T1000 (cell line): Measurements from ENCODE around the gene HLA-DRB5.
"Not testable (repeated sequence)": the region's sequence is repeated elsewhere in the genome, so short reads cannot be mapped to it uniquely, and the experiment has no call there.

Experiments used
- DNase-seq: peaks from one replicate; lab custom pipeline; 2025; ENCODE audit warnings: mixed read lengths; lab: John Stamatoyannopoulos, UW

The HLA-DRB5 gene

DNA sequence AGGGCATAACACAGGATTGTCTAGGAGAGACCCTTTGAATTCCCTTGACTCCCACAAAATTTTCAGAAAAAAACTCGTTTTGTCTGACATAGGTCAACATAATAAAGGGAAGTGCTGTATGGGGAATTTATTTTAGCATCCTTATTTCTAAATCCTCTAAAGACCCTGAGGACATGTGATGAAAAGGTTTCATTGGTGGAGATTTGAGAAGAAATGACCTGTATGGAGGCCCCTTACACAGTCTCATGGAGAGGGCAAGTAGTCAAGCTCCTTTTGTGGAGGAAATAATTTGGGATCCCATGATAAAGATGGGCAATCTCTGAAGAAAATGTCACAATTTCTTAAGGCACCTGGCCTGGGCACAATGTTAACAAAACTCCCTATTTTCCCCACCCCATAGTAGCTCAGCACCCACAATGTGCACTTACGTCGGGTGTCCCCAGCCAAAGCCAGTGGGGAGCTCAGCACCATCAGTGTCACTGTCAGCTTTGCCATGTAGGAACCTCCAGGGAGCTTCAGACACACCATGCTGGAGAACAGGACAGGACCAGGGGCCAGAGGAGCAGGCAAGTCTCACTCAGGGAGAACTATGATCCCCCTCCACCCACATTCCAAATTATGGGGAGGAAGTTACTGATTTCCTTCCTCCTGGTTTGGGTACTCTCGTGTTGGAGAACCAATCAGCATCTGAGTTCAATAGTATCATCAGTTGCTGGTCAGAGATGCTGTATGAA is at the start of gene HLA-DRB5:
Gene HLA-DRB5, minus strand, starts transcription at position 591 of the 734 bp plus-strand sequence. Its CDS starts 63 bp downstream, at position 528.
- DNase-seq, result no peak

- no peak for DNase-seq
These were observed 48.9 kb upstream of the HLA-DRB5 start for GRCh38 chr6:32578962-32579361.

GRCh38 chr6:32577493-32577892 is 47.4 kb upstream of the HLA-DRB5 start:
- DNase-seq, result not testable (repeated sequence)

GRCh38 chr6:32576250-32576649 is 46.2 kb upstream of the HLA-DRB5 start:
- DNase-seq, result no peak

GRCh38 chr6:32570363-32570905 is 40.3 kb upstream of the HLA-DRB5 start:
- DNase-seq, result no peak

- no peak for DNase-seq
These were observed 38.5 kb upstream of the HLA-DRB5 start for GRCh38 chr6:32568561-32568960.

GRCh38 chr6:32566957-32567356 is 36.9 kb upstream of the HLA-DRB5 start:
- no peak for DNase-seq

DNA sequence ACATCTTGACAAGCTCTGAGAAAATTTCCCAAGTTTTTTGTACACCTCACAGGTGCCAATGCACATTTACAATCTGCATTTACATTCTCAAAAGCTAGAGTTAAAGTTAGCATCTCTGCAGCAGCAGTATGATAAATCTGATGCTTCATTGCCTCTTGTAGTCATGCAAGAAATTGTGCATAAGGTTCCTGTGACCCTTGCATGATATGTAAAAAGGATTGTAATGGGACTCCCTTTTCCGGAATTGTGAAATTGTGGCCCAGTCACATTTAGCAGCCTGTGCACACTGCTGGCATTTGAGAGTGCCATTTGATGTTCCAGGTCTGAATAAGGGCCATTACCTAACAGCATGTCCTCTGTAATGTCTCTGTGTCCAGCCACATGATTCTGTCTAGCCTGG is 35.4 kb upstream of the HLA-DRB5 start:
- DNase-seq, result no peak

DNA sequence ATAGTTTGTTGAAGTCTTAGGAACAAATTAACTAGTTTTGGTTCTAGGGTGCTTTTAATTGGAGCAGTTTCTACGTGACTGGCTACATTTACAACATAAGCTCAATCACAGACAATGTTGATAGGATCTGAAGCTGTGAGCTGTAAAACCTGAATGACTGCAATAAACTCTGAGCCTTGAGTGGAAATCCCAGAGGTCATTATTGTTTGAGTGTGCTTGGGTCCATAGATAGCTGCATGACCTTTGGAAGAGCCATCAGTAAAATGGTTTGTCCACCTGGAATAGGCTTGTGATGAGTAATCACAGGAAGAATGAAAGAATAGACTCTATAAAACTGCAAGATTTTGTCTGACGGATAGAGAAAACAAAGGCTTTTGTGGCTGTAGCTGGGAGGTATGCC is 32.9 kb upstream of the HLA-DRB5 start:
- DNase-seq, result no peak

DNA sequence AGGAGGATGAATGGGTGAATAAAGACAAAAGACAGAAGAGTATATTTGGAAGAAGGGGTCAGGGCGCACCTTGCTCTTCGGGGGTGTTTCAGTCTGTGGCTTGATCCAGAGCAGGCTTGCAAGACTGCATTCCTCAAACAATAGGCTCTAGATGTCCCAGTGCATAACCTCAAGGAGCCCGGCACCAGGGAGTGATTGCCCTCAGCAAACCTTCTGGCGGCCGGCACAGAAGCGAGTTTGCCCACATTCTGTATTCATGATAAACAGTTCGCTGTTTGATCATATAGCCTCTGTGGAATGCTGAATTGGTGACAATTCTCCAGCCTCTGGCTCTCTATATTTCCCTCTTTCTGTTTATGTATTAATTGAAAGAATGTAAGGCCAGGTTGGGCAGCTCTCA is 29.7 kb upstream of the HLA-DRB5 start:
- DNase-seq, result no peak

DNA sequence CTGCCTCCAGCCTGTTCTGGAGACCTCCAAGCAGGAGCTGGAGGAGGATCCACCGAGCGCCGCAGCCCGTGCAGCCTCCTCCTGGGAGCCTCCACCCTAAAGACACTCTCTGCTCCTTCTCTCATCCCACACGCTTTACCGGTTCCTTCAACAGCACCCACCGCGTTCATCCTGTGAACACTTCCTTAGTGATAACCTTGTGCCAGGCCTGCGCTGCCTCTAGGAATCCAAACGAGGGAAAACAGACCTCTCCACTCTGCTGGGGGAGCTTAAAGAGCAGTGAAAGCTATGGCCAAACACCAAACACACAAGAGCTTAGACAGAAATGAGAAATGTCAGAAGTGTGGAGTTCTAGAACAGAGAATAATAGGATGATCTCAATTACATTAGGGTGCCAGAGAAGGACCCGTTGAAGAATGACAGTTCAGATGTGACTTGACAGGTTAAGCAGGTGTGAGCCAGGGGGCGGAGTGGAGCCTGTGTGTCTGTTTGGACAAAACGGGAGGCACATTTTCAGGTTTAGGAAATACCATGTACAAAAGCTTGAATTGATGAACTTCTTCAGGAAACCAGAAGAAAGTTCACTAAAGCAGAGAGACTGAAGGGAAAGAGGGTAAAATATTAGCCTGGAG is 28.5 kb upstream of the HLA-DRB5 start:
- DNase-seq, result no peak

DNA sequence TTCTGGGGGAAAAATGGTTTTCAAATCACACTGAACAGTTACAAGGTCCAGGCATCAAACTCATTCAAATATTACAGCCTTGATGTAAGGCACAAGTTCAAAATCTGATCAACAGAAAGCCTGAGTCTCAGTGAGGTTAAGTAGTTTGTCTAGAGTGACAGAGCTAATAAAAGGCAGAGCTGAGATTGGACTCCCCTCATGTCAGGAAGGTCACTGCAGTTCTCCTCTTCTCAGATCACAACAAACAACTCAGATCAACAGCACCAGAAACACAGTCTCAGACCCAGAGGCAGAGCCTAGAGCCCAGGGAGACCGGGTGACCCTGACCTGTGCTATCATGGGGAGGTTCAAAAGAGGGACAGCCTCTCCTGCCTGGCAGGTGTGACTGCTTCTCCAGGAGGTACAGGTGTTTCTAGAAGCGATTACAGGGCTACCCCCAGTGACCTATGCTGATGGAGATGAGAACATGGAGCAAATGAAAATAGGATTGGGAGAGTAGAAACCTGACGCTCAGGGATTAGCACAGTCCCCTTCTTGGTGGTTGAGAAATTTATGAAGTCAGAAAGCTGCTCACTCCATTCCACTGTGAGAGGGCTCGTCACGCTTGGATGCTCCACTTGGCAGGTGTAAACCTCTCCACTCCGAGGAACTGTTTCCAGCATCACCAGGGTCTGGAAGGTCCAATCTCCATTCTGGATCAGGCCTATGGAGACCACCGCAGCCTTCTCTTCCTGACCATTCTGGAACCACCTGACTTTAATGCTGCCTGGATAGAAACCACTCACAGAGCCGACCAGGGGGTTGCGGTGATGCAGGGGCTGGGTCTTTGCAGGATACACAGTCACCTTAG is 24.3 kb upstream of the HLA-DRB5 start:
- DNase-seq, result no peak

DNA sequence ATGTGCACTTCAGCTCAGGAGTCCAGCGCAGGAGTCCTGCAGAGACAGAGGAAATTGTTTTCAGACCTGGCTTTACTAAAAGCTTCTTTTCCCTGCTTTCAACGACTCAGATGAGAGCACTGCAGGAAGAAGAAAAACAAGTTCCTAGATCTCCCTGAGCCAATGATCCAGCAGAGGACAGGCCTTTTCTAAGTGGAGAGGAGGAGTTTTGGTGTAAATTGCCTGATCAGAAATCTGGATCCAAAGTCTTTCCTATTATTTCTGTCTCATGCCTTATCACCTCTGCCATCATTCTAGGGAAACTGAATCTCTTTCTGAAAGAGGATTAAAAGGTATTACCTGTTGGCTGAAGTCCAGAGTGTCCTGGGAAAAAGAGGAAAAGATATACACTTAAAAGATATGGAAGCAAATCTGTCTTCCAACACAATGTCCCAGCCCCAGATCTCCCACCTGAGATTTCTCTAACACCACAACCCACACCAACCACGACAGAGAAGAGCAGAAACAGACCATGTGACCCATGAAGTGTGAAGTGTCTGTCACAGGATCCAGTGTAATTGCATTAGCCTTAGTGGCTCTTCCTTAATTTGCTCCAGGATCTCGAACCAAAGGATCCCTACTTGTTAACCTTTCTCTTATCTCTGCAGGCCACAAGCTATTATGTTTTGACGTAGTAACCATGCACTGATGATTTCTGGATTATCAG is 23.1 kb upstream of the HLA-DRB5 start:
- no peak for DNase-seq

GRCh38 chr6:32551410-32551809 is 21.3 kb upstream of the HLA-DRB5 start:
- DNase-seq, result no peak

DNA sequence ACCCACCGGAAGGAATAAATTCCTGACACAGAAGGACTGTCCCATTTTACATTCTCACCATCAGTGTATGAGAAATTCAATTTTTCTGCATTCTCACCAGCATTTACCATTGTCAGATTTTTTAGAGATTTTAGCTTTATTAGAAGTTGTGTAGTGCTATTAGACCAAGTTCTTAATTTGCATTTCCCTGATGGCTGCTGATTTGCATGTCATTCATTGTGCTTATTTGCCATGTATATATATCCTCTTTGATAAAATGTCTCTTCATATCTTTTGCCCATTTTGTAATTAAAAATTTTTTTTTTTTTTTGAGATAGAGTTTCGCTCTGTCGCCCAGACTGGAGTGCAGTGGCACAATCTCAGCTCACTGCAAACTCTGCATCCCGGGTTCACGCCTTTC is 9.8 kb upstream of the HLA-DRB5 start:
- DNase-seq, result no peak

GRCh38 chr6:32530431-32530793 is 325 bp upstream of the HLA-DRB5 start:
- not testable (repeated sequence) for DNase-seq

- no peak for DNase-seq
These were observed 7.6 kb downstream of the HLA-DRB5 start for GRCh38 chr6:32522302-32523047.

DNA sequence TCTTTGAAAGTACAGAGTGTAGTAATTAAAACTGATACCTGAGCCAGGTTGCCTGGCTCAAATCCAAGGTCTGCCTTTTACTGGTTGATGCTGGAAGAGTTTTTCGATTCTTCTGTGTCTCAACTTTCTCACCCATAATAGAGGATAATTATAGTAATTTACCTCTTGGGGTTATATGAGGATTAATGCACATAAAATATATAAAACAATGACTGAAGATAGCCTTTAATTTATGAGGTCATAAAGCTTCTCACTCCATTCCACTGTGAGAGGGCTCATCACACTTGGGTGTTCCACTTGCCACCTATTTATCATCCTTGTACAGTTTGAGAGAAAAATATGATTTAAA is 10.2 kb downstream of the HLA-DRB5 start:
- no peak for DNase-seq

- DNase-seq, result no peak
These were observed 10.8 kb downstream of the HLA-DRB5 start for GRCh38 chr6:32519118-32519909.

GRCh38 chr6:32517654-32518445 is 12.2 kb downstream of the HLA-DRB5 start:
- no peak for DNase-seq
